ENCODE measurements around the gene CCSER1. TPM values are rescaled to one million over a fixed set of nuclear protein-coding genes. Genes with fewer than 3 reads are reported as not detected.

Gene CCSER1
- total RNA-seq, 1 experiment from 2014 or later: 4.1 TPM

- no peak overlapping the region for H3K27ac Mint-ChIP-seq (ENCODE audit: unreplicated experiment)
- Histone ChIP-seq H3K27me3 (replicated peaks; ENCODE audit: control insufficient read depth, insufficient read depth, low read length) (no peaks in the 10 kb centered on the region), H3K9me3 (no peaks in the 10 kb centered on the region), H3K4me1 (no peaks in the 10 kb centered on the region), H3K36me3 (ENCODE audit: control insufficient read depth, insufficient read depth, low read length) (no peaks in the 10 kb centered on the region), H3K4me3 (ENCODE audit: low read depth, low read length) (no peak overlapping the region)
- no peaks in the 10 kb centered on the region for H3K27me3 Mint-ChIP-seq (ENCODE audit: insufficient read depth, unreplicated experiment)
- H3K9me3 Mint-ChIP-seq (ENCODE audit: unreplicated experiment): no peaks in the 10 kb centered on the region
- H3K36me3 Mint-ChIP-seq (ENCODE audit: insufficient read depth, unreplicated experiment): no peaks in the 10 kb centered on the region
- DNase-seq: no peak
- no peak for TF ChIP-seq CTCF (IDR thresholded peaks at IDR 0.05; ENCODE audit: insufficient read depth in 1 of 2, low read depth in 1 of 2, low read length in 1 of 2, severe bottlenecking in 1 of 2, unreplicated experiment in 1 of 2)
- intact Hi-C loops (cut with micrococcal nuclease; ENCODE audit: unreplicated experiment): no loop called here
- no TSS peak for BruUV-seq (replicated peaks)
- no peaks in the 10 kb centered on the region for H3K4me1 Mint-ChIP-seq (ENCODE audit: low read depth, unreplicated experiment)
- CTCF ChIA-PET: no interaction called here
- POLR2A ChIA-PET: no interaction called here
- H3K4me3 Mint-ChIP-seq (ENCODE audit: unreplicated experiment): no peak overlapping the region
Measured at GRCh38 chr4:91123742-91124141, 996.5 kb downstream of the CCSER1 start.

- no peaks in the 10 kb centered on the region for H3K36me3 Mint-ChIP-seq (ENCODE audit: insufficient read depth, unreplicated experiment)
- no peaks in the 10 kb centered on the region for H3K27me3 Mint-ChIP-seq (ENCODE audit: insufficient read depth, unreplicated experiment)
- no peak for TF ChIP-seq CTCF (IDR thresholded peaks at IDR 0.05; ENCODE audit: insufficient read depth in 1 of 2, low read depth in 1 of 2, low read length in 1 of 2, severe bottlenecking in 1 of 2, unreplicated experiment in 1 of 2)
- intact Hi-C loops (cut with micrococcal nuclease; ENCODE audit: unreplicated experiment): no loop called here
- H3K9me3 Mint-ChIP-seq (ENCODE audit: unreplicated experiment): no peaks in the 10 kb centered on the region
- H3K4me3 Mint-ChIP-seq (ENCODE audit: unreplicated experiment): no peak overlapping the region
- H3K27ac Mint-ChIP-seq (ENCODE audit: unreplicated experiment): no peak overlapping the region
- ChIA-PET POLR2A (no interaction called here), CTCF (no interaction called here)
- no peaks in the 10 kb centered on the region for H3K36me3 ChIP-seq (ENCODE audit: control insufficient read depth, insufficient read depth, low read length)
- no peaks in the 10 kb centered on the region for H3K9me3 ChIP-seq
- no peaks in the 10 kb centered on the region for H3K27me3 ChIP-seq (replicated peaks; ENCODE audit: control insufficient read depth, insufficient read depth, low read length)
- H3K4me3 ChIP-seq (ENCODE audit: low read depth, low read length): no peak overlapping the region
- H3K4me1 Mint-ChIP-seq (ENCODE audit: low read depth, unreplicated experiment): no peaks in the 10 kb centered on the region
- BruUV-seq (replicated peaks): no TSS peak
- DNase-seq: no peak
- H3K4me1 ChIP-seq: no peaks in the 10 kb centered on the region
Measured at GRCh38 chr4:91127192-91127591, 1000.0 kb downstream of the CCSER1 start.

- H3K9me3 Mint-ChIP-seq (ENCODE audit: unreplicated experiment): no peaks in the 10 kb centered on the region
- H3K4me1 Mint-ChIP-seq (ENCODE audit: low read depth, unreplicated experiment): no peaks in the 10 kb centered on the region
- no peak for TF ChIP-seq CTCF (IDR thresholded peaks at IDR 0.05; ENCODE audit: insufficient read depth in 1 of 2, low read depth in 1 of 2, low read length in 1 of 2, severe bottlenecking in 1 of 2, unreplicated experiment in 1 of 2)
- no peaks in the 10 kb centered on the region for H3K36me3 Mint-ChIP-seq (ENCODE audit: insufficient read depth, unreplicated experiment)
- no peaks in the 10 kb centered on the region for H3K4me1 ChIP-seq
- H3K27ac Mint-ChIP-seq (ENCODE audit: unreplicated experiment): no peak overlapping the region
- BruUV-seq (replicated peaks): no TSS peak
- intact Hi-C loops (cut with micrococcal nuclease; ENCODE audit: unreplicated experiment): no loop called here
- no peak for DNase-seq
- H3K36me3 ChIP-seq (ENCODE audit: control insufficient read depth, insufficient read depth, low read length): no peaks in the 10 kb centered on the region
- H3K27me3 ChIP-seq (replicated peaks; ENCODE audit: control insufficient read depth, insufficient read depth, low read length): no peaks in the 10 kb centered on the region
- POLR2A ChIA-PET: no interaction called here
- no peaks in the 10 kb centered on the region for H3K27me3 Mint-ChIP-seq (ENCODE audit: insufficient read depth, unreplicated experiment)
- H3K4me3 Mint-ChIP-seq (ENCODE audit: unreplicated experiment): no peak overlapping the region
- H3K4me3 ChIP-seq (ENCODE audit: low read depth, low read length): no peak overlapping the region
- CTCF ChIA-PET: no interaction called here
- H3K9me3 ChIP-seq: no peaks in the 10 kb centered on the region
Measured at GRCh38 chr4:91127831-91128230, 1000.6 kb downstream of the CCSER1 start.

Measured in Caco-2 (cell line).